Measurements from ENCODE around the gene ZNF148.
A peak's percentile ranks its signal among the peaks of the same experiment; 100 is the strongest.

Gene ZNF148

DNA sequence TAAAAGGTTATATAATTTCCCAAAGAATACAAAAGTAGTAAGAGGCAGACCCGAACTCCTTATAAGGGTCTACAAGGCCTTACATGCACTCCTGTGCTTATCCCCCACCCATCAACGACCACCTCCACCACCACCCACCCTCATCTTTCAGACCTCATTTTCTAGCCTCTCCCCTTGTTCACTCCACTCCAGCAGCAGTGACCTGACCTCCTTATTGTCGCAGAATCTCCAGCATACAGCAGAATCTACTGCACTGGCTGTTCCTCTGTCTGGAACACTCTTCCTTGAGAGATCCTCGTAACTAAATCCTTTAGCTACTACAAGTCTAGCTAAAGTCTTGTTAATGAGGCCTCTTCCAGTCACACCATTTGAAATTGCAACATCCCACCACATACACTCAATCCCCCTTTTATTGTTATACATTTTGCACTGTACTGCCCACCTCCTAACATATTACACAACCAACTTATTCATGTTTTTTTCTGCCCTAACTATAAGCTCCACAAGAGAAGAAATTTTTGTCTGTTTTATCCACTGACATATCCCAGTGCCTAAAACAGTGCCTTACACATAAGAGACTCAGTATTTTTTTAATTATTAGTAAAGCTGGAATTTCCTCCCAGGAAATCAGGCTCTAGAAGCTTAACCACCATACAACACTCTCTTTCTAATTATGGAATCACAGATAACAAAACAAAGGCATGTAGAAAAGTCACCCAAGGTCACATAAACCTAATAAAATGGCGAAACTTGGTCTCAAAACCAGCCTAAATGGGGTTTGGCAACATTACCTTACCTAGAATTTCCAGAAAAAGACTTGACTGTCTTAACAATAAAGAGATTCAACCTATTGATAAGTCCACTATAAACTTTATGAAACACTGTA, 40.2 kb downstream of the ZNF148 start (continued):
- no peak for TF ChIP-seq ZNF274 (IDR thresholded peaks at IDR 0.05; ENCODE audit: low read length)
- no peak for TF ChIP-seq ZNF274 (tag by site-specific recombination; IDR thresholded peaks at IDR 0.05; ENCODE audit: borderline replicate concordance)
- TF ChIP-seq, protein P1, sequence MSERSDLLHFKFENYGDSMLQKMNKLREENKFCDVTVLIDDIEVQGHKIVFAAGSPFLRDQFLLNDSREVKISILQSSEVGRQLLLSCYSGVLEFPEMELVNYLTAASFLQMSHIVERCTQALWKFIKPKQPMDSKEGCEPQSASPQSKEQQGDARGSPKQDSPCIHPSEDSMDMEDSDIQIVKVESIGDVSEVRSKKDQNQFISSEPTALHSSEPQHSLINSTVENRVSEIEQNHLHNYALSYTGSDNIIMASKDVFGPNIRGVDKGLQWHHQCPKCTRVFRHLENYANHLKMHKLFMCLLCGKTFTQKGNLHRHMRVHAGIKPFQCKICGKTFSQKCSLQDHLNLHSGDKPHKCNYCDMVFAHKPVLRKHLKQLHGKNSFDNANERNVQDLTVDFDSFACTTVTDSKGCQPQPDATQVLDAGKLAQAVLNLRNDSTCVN (tag by site-specific recombination; optimal IDR thresholded peaks at IDR 0.05): no peak
- TF ChIP-seq ZNF37A (tag by site-specific recombination; IDR thresholded peaks at IDR 0.05): no peak
- no peak for TF ChIP-seq ZNF785 (tag by site-specific recombination; IDR thresholded peaks at IDR 0.05)
- no peak for TF ChIP-seq ZBTB17 (tag by site-specific recombination; IDR thresholded peaks at IDR 0.05)
- no peak for TF ChIP-seq MEIS1 (CRISPR knock-in tag; IDR thresholded peaks at IDR 0.05; ENCODE audit: borderline replicate concordance)
- no peak for TF ChIP-seq ZBTB8A (tag by site-specific recombination; IDR thresholded peaks at IDR 0.05)
- TF ChIP-seq SCRT2 (tag by site-specific recombination; IDR thresholded peaks at IDR 0.05): no peak
- TF ChIP-seq ZNF768 (tag by site-specific recombination; IDR thresholded peaks at IDR 0.05): no peak
- no peak for TF ChIP-seq ZNF501 (tag by site-specific recombination; IDR thresholded peaks at IDR 0.05)

DNA sequence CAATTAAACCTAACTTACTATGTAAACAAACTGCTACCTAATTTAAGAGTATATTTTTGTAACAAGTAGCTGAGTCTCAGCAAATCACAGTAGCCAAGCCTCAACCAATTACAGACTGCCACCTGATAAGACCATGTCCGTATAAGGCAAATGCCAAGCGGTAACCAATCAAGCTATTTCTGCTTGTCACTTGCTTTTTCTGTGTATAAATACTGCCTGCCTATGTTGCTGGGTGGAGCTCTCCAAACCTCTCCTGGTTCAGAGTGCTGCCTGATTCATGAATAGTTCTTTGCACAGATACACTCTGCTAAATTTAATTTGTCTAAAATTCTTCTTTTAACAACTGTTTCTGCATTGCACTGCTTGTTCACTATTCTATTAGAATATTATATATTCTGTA, 42.6 kb downstream of the ZNF148 start:
- TF ChIP-seq ZNF501 (tag by site-specific recombination; IDR thresholded peaks at IDR 0.05) (no peak), SETDB1 (IDR thresholded peaks at IDR 0.05; ENCODE audit: insufficient read length, low read length) (peak; percentile 88), OSR2 (tag by site-specific recombination; IDR thresholded peaks at IDR 0.05) (0 out of 2 replicates have a peak, but pooled peaks have one; percentile 19), BCL11B (tag by site-specific recombination; IDR thresholded peaks at IDR 0.05; ENCODE audit: low read depth) (no peak), ZNF549 (tag by site-specific recombination; IDR thresholded peaks at IDR 0.05) (peak; percentile 98), ZNF660 (tag by site-specific recombination; IDR thresholded peaks at IDR 0.05) (no peak)

DNA sequence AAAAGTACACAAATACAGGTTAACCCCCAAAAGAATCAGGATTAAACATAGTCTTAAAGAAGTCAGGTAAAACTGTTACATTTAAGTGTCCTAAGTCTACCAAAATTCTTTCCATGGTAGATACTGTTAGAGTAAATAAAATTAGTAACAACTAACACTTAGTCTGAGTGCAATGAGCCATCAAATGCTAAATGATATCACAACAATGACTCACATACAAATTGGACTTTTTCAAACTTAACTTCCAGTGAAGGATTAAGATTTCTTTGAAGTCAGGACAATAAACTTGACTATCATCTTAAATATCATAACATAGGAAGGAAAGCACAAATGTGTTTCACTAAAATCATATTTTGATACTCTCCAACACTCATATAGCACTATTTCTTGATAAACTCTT, 43.9 kb downstream of the ZNF148 start:
- Histone ChIP-seq H3K36me3 (ENCODE audit: control insufficient read depth in 2 of 2, insufficient read depth in 1 of 2, low read length in 2 of 2) (peaks cover 3 to 6% of the 10 kb centered on the region in 2 experiments; a peak in 1 of 3 replicates), H3K27ac (ENCODE audit: extremely low read depth, low read depth, low read length) (no peak overlapping the region), H3K9me3 (ENCODE audit: control insufficient read depth, insufficient read depth, low read depth, low read length) (no peaks in the 10 kb centered on the region), H3K4me3 (ENCODE audit: low read depth, low read length) (no peak overlapping the region), H3K4me1 (ENCODE audit: control insufficient read depth, insufficient read depth, low read length) (no peaks in the 10 kb centered on the region; the same call in 1 of the 2 replicates)
- POLR2A ChIA-PET: no interaction called here
- TF ChIP-seq ZNF629 (tag by site-specific recombination; IDR thresholded peaks at IDR 0.05): peak; percentile 51; the same call in 1 of the 2 replicates
- 0 out of 2 replicates have a peak, but pooled peaks have one; percentile 28 for TF ChIP-seq ZEB2 (tag by site-specific recombination; IDR thresholded peaks at IDR 0.05)
- TF ChIP-seq ZIC2 (tag by site-specific recombination; IDR thresholded peaks at IDR 0.05): no peak
- peak; percentile 52; the same call in 1 of the 2 replicates for TF ChIP-seq ZNF366 (tag by site-specific recombination; conservative IDR thresholded peaks at IDR 0.05)
- TF ChIP-seq, protein P2, sequence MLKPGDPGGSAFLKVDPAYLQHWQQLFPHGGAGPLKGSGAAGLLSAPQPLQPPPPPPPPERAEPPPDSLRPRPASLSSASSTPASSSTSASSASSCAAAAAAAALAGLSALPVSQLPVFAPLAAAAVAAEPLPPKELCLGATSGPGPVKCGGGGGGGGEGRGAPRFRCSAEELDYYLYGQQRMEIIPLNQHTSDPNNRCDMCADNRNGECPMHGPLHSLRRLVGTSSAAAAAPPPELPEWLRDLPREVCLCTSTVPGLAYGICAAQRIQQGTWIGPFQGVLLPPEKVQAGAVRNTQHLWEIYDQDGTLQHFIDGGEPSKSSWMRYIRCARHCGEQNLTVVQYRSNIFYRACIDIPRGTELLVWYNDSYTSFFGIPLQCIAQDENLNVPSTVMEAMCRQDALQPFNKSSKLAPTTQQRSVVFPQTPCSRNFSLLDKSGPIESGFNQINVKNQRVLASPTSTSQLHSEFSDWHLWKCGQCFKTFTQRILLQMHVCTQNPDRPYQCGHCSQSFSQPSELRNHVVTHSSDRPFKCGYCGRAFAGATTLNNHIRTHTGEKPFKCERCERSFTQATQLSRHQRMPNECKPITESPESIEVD (tag by site-specific recombination; IDR thresholded peaks at IDR 0.05): peak; percentile 89
- peak; percentile 38; the same call in 1 of the 2 replicates for TF ChIP-seq ZNF843 (tag by site-specific recombination; IDR thresholded peaks at IDR 0.05)
- no peak for TF ChIP-seq ZNF585B (tag by site-specific recombination; IDR thresholded peaks at IDR 0.05)
- TF ChIP-seq OSR2 (tag by site-specific recombination; IDR thresholded peaks at IDR 0.05): peak; percentile 60
- CTCF ChIA-PET: no interaction called here

More for the DNA sequence above, 42.6 kb downstream of the ZNF148 start:
- ChIA-PET CTCF (no interaction called here), POLR2A (interaction anchor here (0.6 kb wide), 1 partner anchor 176 kb away, joined by 5 read pairs; no protein-coding TSS in a partner anchor)
- no peaks in the 10 kb centered on the region; the same call in 1 of the 2 replicates for H3K4me1 ChIP-seq (ENCODE audit: control insufficient read depth, insufficient read depth, low read length)
- H3K36me3 ChIP-seq (ENCODE audit: control insufficient read depth in 2 of 2, insufficient read depth in 1 of 2, low read length in 2 of 2): 0 out of 3 replicates have a peak, but pooled peaks cover 0 to 6% of the 10 kb centered on the region in 2 experiments
- no peak overlapping the region for H3K4me3 ChIP-seq (ENCODE audit: low read depth, low read length)
- H3K9me3 ChIP-seq (ENCODE audit: control insufficient read depth, insufficient read depth, low read depth, low read length): no peaks in the 10 kb centered on the region
- no peak overlapping the region for H3K27ac ChIP-seq (ENCODE audit: extremely low read depth, low read depth, low read length)

All from HEK293 (cell line).